WTC11 (cell line): ENCODE measurements around the gene LTBP1. TPM values are rescaled to one million over a fixed set of nuclear protein-coding genes. Genes with fewer than 3 reads are reported as not detected.

Experiments
- ATAC-seq: fragments of 200-7000 bp; cut with Tn5 transposase; 2 replicates; pipeline ENCODE4 v1.10.0; 2021; ENCODE audit warnings: mild to moderate bottlenecking, moderate library complexity
- CTCF ChIA-PET: fragments of 300-600 bp; sonication (Branson Sonifier 250); formaldehyde crosslinking; loops from one replicate; lab custom pipeline; 2021; ENCODE audit warnings: antibody characterized with exemption; lab: Charles Lee
- POLR2A ChIA-PET: fragments of 350-600 bp; sonication (Branson Sonifier 250); formaldehyde crosslinking; loops from one replicate; lab custom pipeline; 2021; ENCODE audit warnings: antibody characterized with exemption; lab: Charles Lee
- DNase-seq: peaks from one replicate; pipeline ENCODE4 v3.0.0; 2021; ENCODE audit warnings: low spot score
- H3K27ac Mint-ChIP-seq: 2 replicates; pipeline ENCODE4 v1.8.0; 2021; ENCODE audit warnings: mixed read lengths
- H3K27me3 Mint-ChIP-seq: 2 replicates; pipeline ENCODE4 v1.8.0; 2021; ENCODE audit warnings: low read depth, mild to moderate bottlenecking, moderate library complexity, mixed read lengths
- H3K36me3 Mint-ChIP-seq: 2 replicates; pipeline ENCODE4 v1.8.0; 2021; ENCODE audit warnings: mixed read lengths
- H3K4me1 Mint-ChIP-seq: 2 replicates; pipeline ENCODE4 v1.8.0; 2022; ENCODE audit warnings: mixed read lengths
- H3K4me3 Mint-ChIP-seq: 2 replicates; pipeline ENCODE4 v1.8.0; 2021; ENCODE audit warnings: mild to moderate bottlenecking, moderate library complexity, mixed read lengths
- H3K9me3 Mint-ChIP-seq: 2 replicates; pipeline ENCODE4 v1.8.0; 2021; ENCODE audit warnings: mixed read lengths
- ETV6 ChIP-seq: sonication (generic); formaldehyde crosslinking; IDR thresholded peaks from 2 replicates; pipeline ENCODE4 v1.8.1; 2022; ENCODE audit warnings: mild to moderate bottlenecking, missing genetic modification reagents
- FOXJ3 ChIP-seq: sonication (generic); formaldehyde crosslinking; IDR thresholded peaks from 2 replicates; pipeline ENCODE4 v1.9.0; 2021; ENCODE audit warnings: missing genetic modification reagents, mild to moderate bottlenecking, borderline replicate concordance
- FOXP1 ChIP-seq: sonication (generic); formaldehyde crosslinking; IDR thresholded peaks from 2 replicates; pipeline ENCODE4 v1.8.0; 2022; ENCODE audit warnings: missing genetic modification reagents, mild to moderate bottlenecking, moderate library complexity, borderline replicate concordance
- NR2C2 ChIP-seq: sonication (generic); formaldehyde crosslinking; IDR thresholded peaks from 2 replicates; pipeline ENCODE4 v1.8.0; 2022; ENCODE audit warnings: mild to moderate bottlenecking, missing genetic modification reagents
- PRRX2 ChIP-seq: fragments of 250-450 bp; sonication (Bioruptor Pico); IDR thresholded peaks from 2 replicates; pipeline ENCODE4 v1.8.0; 2021; ENCODE audit warnings: mild to moderate bottlenecking
- TEAD1 ChIP-seq: sonication (generic); formaldehyde crosslinking; IDR thresholded peaks from 2 replicates; pipeline ENCODE4 v1.8.0; 2022; ENCODE audit warnings: mild to moderate bottlenecking, missing genetic modification reagents
- TP53 ChIP-seq: sonication (generic); formaldehyde crosslinking; IDR thresholded peaks from 2 replicates; pipeline ENCODE4 v1.8.1; 2023; ENCODE audit warnings: mild to moderate bottlenecking, missing genetic modification reagents
- total RNA-seq: library from RNA; stranded (reverse); gene quantifications from 3 replicates; pipeline ENCODE4 v1.2.3, GENCODE V29; 2021
- TF ChIP-seq, protein P1 (sequence below): sonication (generic); formaldehyde crosslinking; IDR thresholded peaks from 2 replicates; pipeline ENCODE4 v1.8.1; 2022; ENCODE audit warnings: low read depth, mild to moderate bottlenecking, moderate library complexity, missing genetic modification reagents, borderline replicate concordance
- TF ChIP-seq, protein P2 (sequence below): sonication (generic); formaldehyde crosslinking; IDR thresholded peaks from 2 replicates; pipeline ENCODE4 v1.8.1; 2023; ENCODE audit warnings: mild to moderate bottlenecking, missing genetic modification reagents, moderate library complexity
- TF ChIP-seq, protein P3 (sequence below): sonication (generic); formaldehyde crosslinking; IDR thresholded peaks from 2 replicates; pipeline ENCODE4 v1.8.0; 2022; ENCODE audit warnings: missing genetic modification reagents
- TF ChIP-seq, protein P4 (sequence below): sonication (generic); formaldehyde crosslinking; IDR thresholded peaks from 2 replicates; pipeline ENCODE4 v1.8.1; 2023; ENCODE audit warnings: mild to moderate bottlenecking, missing genetic modification reagents
- TF ChIP-seq, protein P5 (sequence below): sonication (generic); formaldehyde crosslinking; IDR thresholded peaks from 2 replicates; pipeline ENCODE4 v1.8.1; 2022; ENCODE audit warnings: low read depth, missing genetic modification reagents, borderline replicate concordance
- TF ChIP-seq, protein P6 (sequence below): sonication (generic); formaldehyde crosslinking; IDR thresholded peaks from 2 replicates; pipeline ENCODE4 v1.8.1; 2023; ENCODE audit warnings: mild to moderate bottlenecking, missing genetic modification reagents, borderline replicate concordance
- TF ChIP-seq, protein P7 (sequence below): sonication (generic); formaldehyde crosslinking; IDR thresholded peaks from 2 replicates; pipeline ENCODE4 v1.8.1; 2023; ENCODE audit warnings: mild to moderate bottlenecking, missing genetic modification reagents
- TF ChIP-seq, protein P8 (sequence below): fragments of 250-450 bp; sonication (Bioruptor Pico); IDR thresholded peaks from 2 replicates; pipeline ENCODE4 v1.8.0; 2021; ENCODE audit warnings: mild to moderate bottlenecking

LTBP1 gene
- total RNA-seq, 1 experiment from 2014 or later, result 33.6 TPM

DNA sequence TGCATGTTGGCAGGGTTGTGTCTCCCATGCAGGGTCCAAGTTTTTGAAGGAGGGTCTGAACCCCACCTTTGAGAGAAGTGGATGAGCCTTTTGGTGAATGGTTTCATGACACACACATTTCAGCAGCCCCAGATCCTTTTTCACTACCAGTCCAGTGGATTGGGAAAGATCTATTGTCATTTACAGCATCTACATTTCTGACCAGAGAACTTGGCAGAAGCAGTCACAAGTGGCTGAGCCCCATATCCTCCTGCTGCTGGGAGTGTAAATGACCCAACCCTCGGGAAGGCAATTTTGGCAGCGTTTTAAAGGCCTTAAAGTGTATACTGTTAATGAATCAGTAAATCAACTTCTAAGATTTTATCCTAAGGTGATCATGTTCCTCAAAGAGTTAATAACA, 355.6 kb downstream of the LTBP1 start (continued):
- TF ChIP-seq, protein P1, sequence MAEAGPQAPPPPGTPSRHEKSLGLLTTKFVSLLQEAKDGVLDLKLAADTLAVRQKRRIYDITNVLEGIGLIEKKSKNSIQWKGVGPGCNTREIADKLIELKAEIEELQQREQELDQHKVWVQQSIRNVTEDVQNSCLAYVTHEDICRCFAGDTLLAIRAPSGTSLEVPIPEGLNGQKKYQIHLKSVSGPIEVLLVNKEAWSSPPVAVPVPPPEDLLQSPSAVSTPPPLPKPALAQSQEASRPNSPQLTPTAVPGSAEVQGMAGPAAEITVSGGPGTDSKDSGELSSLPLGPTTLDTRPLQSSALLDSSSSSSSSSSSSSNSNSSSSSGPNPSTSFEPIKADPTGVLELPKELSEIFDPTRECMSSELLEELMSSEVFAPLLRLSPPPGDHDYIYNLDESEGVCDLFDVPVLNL, result no peak

DNA sequence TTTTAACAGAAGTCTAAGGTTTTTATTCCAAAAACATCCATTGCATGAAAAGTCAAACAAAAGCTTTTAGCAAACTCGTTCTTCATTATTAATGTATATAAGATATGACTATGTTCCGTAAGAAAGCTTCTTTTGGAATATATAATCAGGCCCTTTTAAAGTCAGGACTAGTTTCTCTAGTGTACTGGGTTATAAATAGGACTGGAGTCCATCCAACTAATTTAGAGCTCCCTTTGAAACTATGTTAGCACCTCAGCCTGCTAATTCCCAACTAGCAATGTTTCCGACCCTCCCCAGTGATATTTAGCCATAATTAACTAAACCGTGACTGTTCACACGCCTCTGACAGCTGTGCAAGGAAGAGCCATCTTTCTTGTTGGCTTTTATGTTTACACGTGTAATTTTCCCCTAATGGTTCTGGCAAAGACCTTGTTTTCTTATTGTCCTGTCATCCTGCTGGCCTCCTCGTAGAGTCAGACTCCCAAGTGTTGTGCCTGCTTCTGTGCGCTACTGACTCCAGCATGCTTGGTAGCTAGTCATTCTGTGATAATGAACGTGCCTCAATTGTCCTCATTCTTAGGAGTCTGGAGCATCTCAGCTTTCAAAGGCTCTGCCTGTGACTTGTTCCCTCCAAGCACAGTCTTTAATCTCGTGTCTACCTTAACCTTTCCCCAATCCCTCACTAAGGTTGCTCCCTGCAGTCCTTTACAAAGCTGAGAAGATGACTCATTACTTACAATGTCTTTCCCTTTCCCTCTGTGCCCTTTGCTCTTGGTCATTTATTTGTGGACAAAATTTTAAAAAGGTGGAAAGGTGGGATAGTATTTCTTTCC, 357.5 kb downstream of the LTBP1 start:
- H3K36me3 Mint-ChIP-seq, result no peaks in the 10 kb centered on the region
- H3K4me3 Mint-ChIP-seq, result no peak overlapping the region
- CTCF ChIA-PET, result interaction anchor here (0.5 kb wide), 1 partner anchor 26 kb away, joined by 7 read pairs; no protein-coding TSS in a partner anchor
- POLR2A ChIA-PET, result no interaction called here
- ATAC-seq (no peak), DNase-seq (no peak)
- no peak overlapping the region; the same call in 1 of the 2 replicates for H3K27ac Mint-ChIP-seq
- no peaks in the 10 kb centered on the region for H3K4me1 Mint-ChIP-seq
- TF ChIP-seq, protein P2, sequence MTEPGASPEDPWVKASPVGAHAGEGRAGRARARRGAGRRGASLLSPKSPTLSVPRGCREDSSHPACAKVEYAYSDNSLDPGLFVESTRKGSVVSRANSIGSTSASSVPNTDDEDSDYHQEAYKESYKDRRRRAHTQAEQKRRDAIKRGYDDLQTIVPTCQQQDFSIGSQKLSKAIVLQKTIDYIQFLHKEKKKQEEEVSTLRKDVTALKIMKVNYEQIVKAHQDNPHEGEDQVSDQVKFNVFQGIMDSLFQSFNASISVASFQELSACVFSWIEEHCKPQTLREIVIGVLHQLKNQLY (CRISPR knock-in tag), result no peak
- H3K9me3 Mint-ChIP-seq, result no peaks in the 10 kb centered on the region
- H3K27me3 Mint-ChIP-seq, result no peaks in the 10 kb centered on the region

DNA sequence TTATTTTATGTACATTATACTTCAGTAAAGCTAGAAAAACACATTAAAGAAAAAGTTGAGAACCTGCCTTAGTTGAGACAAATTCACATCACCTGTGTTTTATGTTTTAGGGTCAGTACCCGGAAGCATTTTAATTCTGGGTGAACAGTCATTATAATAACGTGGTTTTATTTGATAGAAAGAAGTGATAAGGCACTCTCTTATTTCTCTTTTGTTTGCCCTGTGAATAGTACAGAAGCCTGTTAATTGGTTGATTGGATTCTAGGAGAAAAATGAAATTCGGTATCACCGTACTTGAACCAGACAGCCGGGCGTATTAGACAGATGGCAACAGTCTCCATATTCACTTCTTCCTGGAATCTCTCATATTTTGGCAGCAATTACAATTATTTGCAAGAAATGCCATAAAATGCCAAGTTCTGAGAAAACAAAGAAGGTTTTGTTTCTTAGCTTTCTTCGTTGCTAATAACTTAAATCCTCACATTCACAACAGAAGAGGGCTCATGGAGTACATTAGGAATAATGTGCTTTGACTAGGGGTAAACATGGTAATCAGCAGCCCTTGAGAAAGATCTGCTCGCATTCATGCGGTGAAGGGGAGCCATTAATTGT, 361.0 kb downstream of the LTBP1 start:
- ChIA-PET POLR2A (no interaction called here), CTCF (no interaction called here)
- no peaks in the 10 kb centered on the region for H3K9me3 Mint-ChIP-seq
- ATAC-seq (no peak), DNase-seq (no peak)
- H3K27ac Mint-ChIP-seq, result no peak overlapping the region
- no peaks in the 10 kb centered on the region for H3K36me3 Mint-ChIP-seq
- no peaks in the 10 kb centered on the region for H3K27me3 Mint-ChIP-seq
- no peaks in the 10 kb centered on the region for H3K4me1 Mint-ChIP-seq
- H3K4me3 Mint-ChIP-seq, result no peak overlapping the region
- TF ChIP-seq, protein P3, sequence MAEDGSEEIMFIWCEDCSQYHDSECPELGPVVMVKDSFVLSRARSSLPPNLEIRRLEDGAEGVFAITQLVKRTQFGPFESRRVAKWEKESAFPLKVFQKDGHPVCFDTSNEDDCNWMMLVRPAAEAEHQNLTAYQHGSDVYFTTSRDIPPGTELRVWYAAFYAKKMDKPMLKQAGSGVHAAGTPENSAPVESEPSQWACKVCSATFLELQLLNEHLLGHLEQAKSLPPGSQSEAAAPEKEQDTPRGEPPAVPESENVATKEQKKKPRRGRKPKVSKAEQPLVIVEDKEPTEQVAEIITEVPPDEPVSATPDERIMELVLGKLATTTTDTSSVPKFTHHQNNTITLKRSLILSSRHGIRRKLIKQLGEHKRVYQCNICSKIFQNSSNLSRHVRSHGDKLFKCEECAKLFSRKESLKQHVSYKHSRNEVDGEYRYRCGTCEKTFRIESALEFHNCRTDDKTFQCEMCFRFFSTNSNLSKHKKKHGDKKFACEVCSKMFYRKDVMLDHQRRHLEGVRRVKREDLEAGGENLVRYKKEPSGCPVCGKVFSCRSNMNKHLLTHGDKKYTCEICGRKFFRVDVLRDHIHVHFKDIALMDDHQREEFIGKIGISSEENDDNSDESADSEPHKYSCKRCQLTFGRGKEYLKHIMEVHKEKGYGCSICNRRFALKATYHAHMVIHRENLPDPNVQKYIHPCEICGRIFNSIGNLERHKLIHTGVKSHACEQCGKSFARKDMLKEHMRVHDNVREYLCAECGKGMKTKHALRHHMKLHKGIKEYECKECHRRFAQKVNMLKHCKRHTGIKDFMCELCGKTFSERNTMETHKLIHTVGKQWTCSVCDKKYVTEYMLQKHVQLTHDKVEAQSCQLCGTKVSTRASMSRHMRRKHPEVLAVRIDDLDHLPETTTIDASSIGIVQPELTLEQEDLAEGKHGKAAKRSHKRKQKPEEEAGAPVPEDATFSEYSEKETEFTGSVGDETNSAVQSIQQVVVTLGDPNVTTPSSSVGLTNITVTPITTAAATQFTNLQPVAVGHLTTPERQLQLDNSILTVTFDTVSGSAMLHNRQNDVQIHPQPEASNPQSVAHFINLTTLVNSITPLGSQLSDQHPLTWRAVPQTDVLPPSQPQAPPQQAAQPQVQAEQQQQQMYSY, result no peak
- TF ChIP-seq, protein P4, sequence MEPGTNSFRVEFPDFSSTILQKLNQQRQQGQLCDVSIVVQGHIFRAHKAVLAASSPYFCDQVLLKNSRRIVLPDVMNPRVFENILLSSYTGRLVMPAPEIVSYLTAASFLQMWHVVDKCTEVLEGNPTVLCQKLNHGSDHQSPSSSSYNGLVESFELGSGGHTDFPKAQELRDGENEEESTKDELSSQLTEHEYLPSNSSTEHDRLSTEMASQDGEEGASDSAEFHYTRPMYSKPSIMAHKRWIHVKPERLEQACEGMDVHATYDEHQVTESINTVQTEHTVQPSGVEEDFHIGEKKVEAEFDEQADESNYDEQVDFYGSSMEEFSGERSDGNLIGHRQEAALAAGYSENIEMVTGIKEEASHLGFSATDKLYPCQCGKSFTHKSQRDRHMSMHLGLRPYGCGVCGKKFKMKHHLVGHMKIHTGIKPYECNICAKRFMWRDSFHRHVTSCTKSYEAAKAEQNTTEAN (CRISPR knock-in tag), result no peak
- TF ChIP-seq FOXJ3 (CRISPR knock-in tag) (no peak), TEAD1 (CRISPR knock-in tag) (no peak), PRRX2 (no peak), TP53 (CRISPR knock-in tag) (no peak), ETV6 (CRISPR knock-in tag) (no peak), FOXP1 (CRISPR knock-in tag) (no peak), NR2C2 (CRISPR knock-in tag) (no peak)
- TF ChIP-seq, protein P5, sequence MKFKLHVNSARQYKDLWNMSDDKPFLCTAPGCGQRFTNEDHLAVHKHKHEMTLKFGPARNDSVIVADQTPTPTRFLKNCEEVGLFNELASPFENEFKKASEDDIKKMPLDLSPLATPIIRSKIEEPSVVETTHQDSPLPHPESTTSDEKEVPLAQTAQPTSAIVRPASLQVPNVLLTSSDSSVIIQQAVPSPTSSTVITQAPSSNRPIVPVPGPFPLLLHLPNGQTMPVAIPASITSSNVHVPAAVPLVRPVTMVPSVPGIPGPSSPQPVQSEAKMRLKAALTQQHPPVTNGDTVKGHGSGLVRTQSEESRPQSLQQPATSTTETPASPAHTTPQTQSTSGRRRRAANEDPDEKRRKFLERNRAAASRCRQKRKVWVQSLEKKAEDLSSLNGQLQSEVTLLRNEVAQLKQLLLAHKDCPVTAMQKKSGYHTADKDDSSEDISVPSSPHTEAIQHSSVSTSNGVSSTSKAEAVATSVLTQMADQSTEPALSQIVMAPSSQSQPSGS (CRISPR knock-in tag), result no peak
- TF ChIP-seq, protein P6, sequence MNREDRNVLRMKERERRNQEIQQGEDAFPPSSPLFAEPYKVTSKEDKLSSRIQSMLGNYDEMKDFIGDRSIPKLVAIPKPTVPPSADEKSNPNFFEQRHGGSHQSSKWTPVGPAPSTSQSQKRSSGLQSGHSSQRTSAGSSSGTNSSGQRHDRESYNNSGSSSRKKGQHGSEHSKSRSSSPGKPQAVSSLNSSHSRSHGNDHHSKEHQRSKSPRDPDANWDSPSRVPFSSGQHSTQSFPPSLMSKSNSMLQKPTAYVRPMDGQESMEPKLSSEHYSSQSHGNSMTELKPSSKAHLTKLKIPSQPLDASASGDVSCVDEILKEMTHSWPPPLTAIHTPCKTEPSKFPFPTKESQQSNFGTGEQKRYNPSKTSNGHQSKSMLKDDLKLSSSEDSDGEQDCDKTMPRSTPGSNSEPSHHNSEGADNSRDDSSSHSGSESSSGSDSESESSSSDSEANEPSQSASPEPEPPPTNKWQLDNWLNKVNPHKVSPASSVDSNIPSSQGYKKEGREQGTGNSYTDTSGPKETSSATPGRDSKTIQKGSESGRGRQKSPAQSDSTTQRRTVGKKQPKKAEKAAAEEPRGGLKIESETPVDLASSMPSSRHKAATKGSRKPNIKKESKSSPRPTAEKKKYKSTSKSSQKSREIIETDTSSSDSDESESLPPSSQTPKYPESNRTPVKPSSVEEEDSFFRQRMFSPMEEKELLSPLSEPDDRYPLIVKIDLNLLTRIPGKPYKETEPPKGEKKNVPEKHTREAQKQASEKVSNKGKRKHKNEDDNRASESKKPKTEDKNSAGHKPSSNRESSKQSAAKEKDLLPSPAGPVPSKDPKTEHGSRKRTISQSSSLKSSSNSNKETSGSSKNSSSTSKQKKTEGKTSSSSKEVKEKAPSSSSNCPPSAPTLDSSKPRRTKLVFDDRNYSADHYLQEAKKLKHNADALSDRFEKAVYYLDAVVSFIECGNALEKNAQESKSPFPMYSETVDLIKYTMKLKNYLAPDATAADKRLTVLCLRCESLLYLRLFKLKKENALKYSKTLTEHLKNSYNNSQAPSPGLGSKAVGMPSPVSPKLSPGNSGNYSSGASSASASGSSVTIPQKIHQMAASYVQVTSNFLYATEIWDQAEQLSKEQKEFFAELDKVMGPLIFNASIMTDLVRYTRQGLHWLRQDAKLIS, result no peak
- TF ChIP-seq, protein P7, sequence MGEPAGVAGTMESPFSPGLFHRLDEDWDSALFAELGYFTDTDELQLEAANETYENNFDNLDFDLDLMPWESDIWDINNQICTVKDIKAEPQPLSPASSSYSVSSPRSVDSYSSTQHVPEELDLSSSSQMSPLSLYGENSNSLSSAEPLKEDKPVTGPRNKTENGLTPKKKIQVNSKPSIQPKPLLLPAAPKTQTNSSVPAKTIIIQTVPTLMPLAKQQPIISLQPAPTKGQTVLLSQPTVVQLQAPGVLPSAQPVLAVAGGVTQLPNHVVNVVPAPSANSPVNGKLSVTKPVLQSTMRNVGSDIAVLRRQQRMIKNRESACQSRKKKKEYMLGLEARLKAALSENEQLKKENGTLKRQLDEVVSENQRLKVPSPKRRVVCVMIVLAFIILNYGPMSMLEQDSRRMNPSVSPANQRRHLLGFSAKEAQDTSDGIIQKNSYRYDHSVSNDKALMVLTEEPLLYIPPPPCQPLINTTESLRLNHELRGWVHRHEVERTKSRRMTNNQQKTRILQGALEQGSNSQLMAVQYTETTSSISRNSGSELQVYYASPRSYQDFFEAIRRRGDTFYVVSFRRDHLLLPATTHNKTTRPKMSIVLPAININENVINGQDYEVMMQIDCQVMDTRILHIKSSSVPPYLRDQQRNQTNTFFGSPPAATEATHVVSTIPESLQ (CRISPR knock-in tag), result no peak
- TF ChIP-seq, protein P8, sequence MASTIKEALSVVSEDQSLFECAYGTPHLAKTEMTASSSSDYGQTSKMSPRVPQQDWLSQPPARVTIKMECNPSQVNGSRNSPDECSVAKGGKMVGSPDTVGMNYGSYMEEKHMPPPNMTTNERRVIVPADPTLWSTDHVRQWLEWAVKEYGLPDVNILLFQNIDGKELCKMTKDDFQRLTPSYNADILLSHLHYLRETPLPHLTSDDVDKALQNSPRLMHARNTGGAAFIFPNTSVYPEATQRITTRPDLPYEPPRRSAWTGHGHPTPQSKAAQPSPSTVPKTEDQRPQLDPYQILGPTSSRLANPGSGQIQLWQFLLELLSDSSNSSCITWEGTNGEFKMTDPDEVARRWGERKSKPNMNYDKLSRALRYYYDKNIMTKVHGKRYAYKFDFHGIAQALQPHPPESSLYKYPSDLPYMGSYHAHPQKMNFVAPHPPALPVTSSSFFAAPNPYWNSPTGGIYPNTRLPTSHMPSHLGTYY (CRISPR knock-in tag), result no peak
